HG02981 (cell line): ENCODE data around the gene POMT1.

Source experiments
- ATAC-seq: cut with Tn5 transposase; IDR thresholded peaks from one replicate; pipeline ENCODE4 v1.9.1; 2021; ENCODE audit warnings: mild to moderate bottlenecking, moderate library complexity; ENCODE audit not compliant: unreplicated experiment

The POMT1 gene

GRCh38 chr9:131475956-131476776 lies 26.6 kb upstream of the POMT1 start:
- ATAC-seq = no peak

GRCh38 chr9:131476777-131477345 lies 25.9 kb upstream of the POMT1 start:
- no peak for ATAC-seq

- ATAC-seq = no peak
These were observed 25.4 kb upstream of the POMT1 start for GRCh38 chr9:131477367-131477766.

GRCh38 chr9:131477816-131478419 lies 24.8 kb upstream of the POMT1 start:
- ATAC-seq = no peak

- no peak for ATAC-seq
These were observed 24.3 kb upstream of the POMT1 start for GRCh38 chr9:131478421-131478868.

GRCh38 chr9:131478911-131479310 lies 23.8 kb upstream of the POMT1 start:
- ATAC-seq = no peak

GRCh38 chr9:131480258-131480657 lies 22.5 kb upstream of the POMT1 start:
- no peak for ATAC-seq

GRCh38 chr9:131481441-131482342 lies 21.0 kb upstream of the POMT1 start:
- ATAC-seq = no peak

GRCh38 chr9:131482343-131483006 lies 20.2 kb upstream of the POMT1 start:
- no peak for ATAC-seq

- no peak for ATAC-seq
These were observed 19.2 kb upstream of the POMT1 start for GRCh38 chr9:131483319-131484050.

GRCh38 chr9:131484051-131484445 lies 18.7 kb upstream of the POMT1 start:
- no peak for ATAC-seq

GRCh38 chr9:131484560-131485185 lies 18.0 kb upstream of the POMT1 start:
- ATAC-seq = no peak

- no peak for ATAC-seq
These were observed 17.5 kb upstream of the POMT1 start for GRCh38 chr9:131485206-131485605.

GRCh38 chr9:131485728-131486422 lies 16.8 kb upstream of the POMT1 start:
- no peak for ATAC-seq

- ATAC-seq = no peak
These were observed 15.7 kb upstream of the POMT1 start for GRCh38 chr9:131487001-131487400.

- ATAC-seq = no peak
These were observed 15.1 kb upstream of the POMT1 start for GRCh38 chr9:131487621-131488031.

GRCh38 chr9:131490514-131490913 lies 12.2 kb upstream of the POMT1 start:
- ATAC-seq = no peak

GRCh38 chr9:131491001-131491710 lies 11.6 kb upstream of the POMT1 start:
- no peak for ATAC-seq
